K562 (cell line): ENCODE measurements around the gene EMID1. TPM values are rescaled to one million over a fixed set of nuclear protein-coding genes. Genes with fewer than 3 reads are reported as not detected.
A peak's percentile ranks its signal among the peaks of the same experiment; 100 is the strongest.

Experiments
- ATAC-seq: fragments of 200-7000 bp; cut with Tn5 transposase; 3 replicates; pipeline ENCODE4 v1.9.1; 2020; ENCODE audit warnings: moderate library complexity
- BruUV-seq: library from RNA; stranded (reverse); fragments of 400-500 nt; replicated peaks from 2 replicates; lab custom pipeline; 2021; lab: Mats Ljungman, UMichigan
- CTCF ChIA-PET: fragments of 300-600 bp; formaldehyde crosslinking; extraction: SDS; loops from one replicate; lab custom pipeline; 2021; ENCODE audit warnings: low intra/inter-chr PET ratio; lab: Yijun Ruan, JAX
- POLR2A ChIA-PET: fragments of 300-600, 350-650 bp; sonication (Branson Sonifier 250); formaldehyde crosslinking; extraction: SDS; loops from one replicate; lab custom pipeline; 2021; ENCODE audit warnings: antibody characterized with exemption, inconsistent platforms; lab: Yijun Ruan, JAX
- DNase-seq, 4 experiments: peaks; one replicate each; pipeline versions ENCODE4 v3.0.0 to v3.0.0-alpha.2; 2011 to 2018; ENCODE audit warnings: low spot score in 3 of 4, mixed read lengths in 3 of 4; ENCODE audit errors: extremely low read depth in 1 of 4
- FAIRE-seq: peaks from 2 replicates; lab custom pipeline; 2011; peaks lifted over from hg19 to GRCh38; lab: Jason Lieb, UNC
- H2AFZ ChIP-seq: 2 replicates; pipeline ENCODE4 v1.6.0; 2011; ENCODE audit warnings: low read depth, low read length, control low read depth, inconsistent platforms
- H3K27ac ChIP-seq: fragments of 200-600 bp; 3 replicates; pipeline ENCODE4 v1.8.0; 2011; ENCODE audit warnings: low read depth, mild to moderate bottlenecking, control low read depth, inconsistent platforms, low read length, moderate library complexity, mixed read lengths; ENCODE audit errors: extremely low read depth
- H3K27me3 ChIP-seq, 2 experiments: fragments of 300-600 bp in 1 of 2; 2 replicates in 1 of 2; 3 replicates in 1 of 2; pipeline versions ENCODE4 v1.6.0 to v1.8.0; 2011; ENCODE audit warnings: inconsistent platforms in 2 of 2, low read length in 2 of 2, mild to moderate bottlenecking in 1 of 2, mixed read lengths in 1 of 2, moderate library complexity in 1 of 2; ENCODE audit not compliant: control insufficient read depth in 2 of 2, insufficient read depth in 2 of 2
- H3K36me3 ChIP-seq: fragments of 300-600 bp; 3 replicates; pipeline ENCODE4 v1.8.0; 2011; ENCODE audit warnings: mild to moderate bottlenecking, low read length, inconsistent platforms; ENCODE audit not compliant: control insufficient read depth, insufficient read depth
- H3K4me1 ChIP-seq, 2 experiments: fragments of 200-600 bp in 1 of 2; replicated peaks in 1 of 2; 2 replicates in 1 of 2; 3 replicates in 1 of 2; pipeline versions ENCODE4 v1.5.1 to v1.8.0; 2011; ENCODE audit warnings: inconsistent platforms in 2 of 2, low read length in 2 of 2, mild to moderate bottlenecking in 1 of 2, mixed read lengths in 1 of 2, moderate library complexity in 1 of 2; ENCODE audit not compliant: control insufficient read depth in 2 of 2, insufficient read depth in 2 of 2
- H3K4me2 ChIP-seq: 2 replicates; pipeline ENCODE4 v1.6.1; 2011; ENCODE audit warnings: low read length, control low read depth, inconsistent platforms, mixed read lengths; ENCODE audit not compliant: insufficient read depth
- H3K4me3 ChIP-seq: fragments of 200-600 bp; sonication (generic), shearing (Covaris generic); 2 replicates; pipeline ENCODE4 v1.5.1; 2016; ENCODE audit warnings: control low read depth, inconsistent platforms
- H3K79me2 ChIP-seq: fragments of 200-600 bp; 3 replicates; pipeline ENCODE4 v1.8.0; 2011; ENCODE audit warnings: low read length, inconsistent platforms; ENCODE audit not compliant: control insufficient read depth, insufficient read depth
- H3K9ac ChIP-seq, 2 experiments: 2 replicates each; pipeline versions ENCODE4 v1.6.0 to v1.6.1; 2011; ENCODE audit warnings: low read depth in 2 of 2, low read length in 2 of 2, control low read depth in 1 of 2, inconsistent platforms in 1 of 2, mild to moderate bottlenecking in 1 of 2, mixed read lengths in 1 of 2; ENCODE audit not compliant: insufficient read depth in 1 of 2
- H3K9me1 ChIP-seq: one replicate; pipeline ENCODE4 v1.6.0; 2011; ENCODE audit warnings: inconsistent platforms, mild to moderate bottlenecking, low read length, moderate library complexity; ENCODE audit not compliant: control insufficient read depth, insufficient read depth
- H3K9me3 ChIP-seq: replicated peaks from 2 replicates; pipeline ENCODE4 v1.5.1; 2011; ENCODE audit warnings: low read depth, low read length, inconsistent platforms; ENCODE audit not compliant: control insufficient read depth, insufficient read depth
- H4K20me1 ChIP-seq: replicated peaks from 2 replicates; pipeline ENCODE4 v1.6.1; 2011; ENCODE audit warnings: low read length, inconsistent platforms, mixed read lengths; ENCODE audit not compliant: control insufficient read depth, insufficient read depth
- ARID1B ChIP-seq: fragments of 450-650 bp; IDR thresholded peaks from 2 replicates; pipeline ENCODE4 v1.6.1; 2016; ENCODE audit warnings: antibody characterized with exemption, mild to moderate bottlenecking, inconsistent platforms
- CC2D1A ChIP-seq: fragments of 450-650 bp; IDR thresholded peaks from 2 replicates; pipeline ENCODE4 v1.6.1; 2017; ENCODE audit warnings: mild to moderate bottlenecking
- DLX4 ChIP-seq: fragments of 250-450 bp; sonication (Bioruptor Pico); IDR thresholded peaks from 2 replicates; pipeline ENCODE4 v1.6.1; 2021; ENCODE audit warnings: mild to moderate bottlenecking
- E2F4 ChIP-seq: sonication (generic); formaldehyde crosslinking; IDR thresholded peaks from 2 replicates; pipeline ENCODE4 v1.8.0; 2022; ENCODE audit warnings: mild to moderate bottlenecking, low read depth, missing genetic modification reagents
- ETV1 ChIP-seq: fragments of 450-650 bp; conservative IDR thresholded peaks from 2 replicates; pipeline ENCODE4 v1.6.1; 2016; ENCODE audit warnings: missing genetic modification characterization, control low read depth, low read depth, missing compliant biosample characterization
- GABPA ChIP-seq: fragments of 200-800 bp; sonication (Bioruptor generic); conservative IDR thresholded peaks from 2 replicates; pipeline ENCODE4 v1.6.1; 2016; ENCODE audit warnings: low read depth, missing genetic modification characterization, missing compliant biosample characterization
- MTA2 ChIP-seq: fragments of 450-650 bp; IDR thresholded peaks from 2 replicates; pipeline ENCODE4 v1.6.1; 2016; ENCODE audit warnings: low read depth
- PBX2 ChIP-seq, 2 experiments: IDR thresholded peaks in 1 of 2; conservative IDR thresholded peaks in 1 of 2; 2 replicates each; pipeline ENCODE4 v1.6.1; 2016; ENCODE audit warnings: low read depth in 2 of 2, mild to moderate bottlenecking in 1 of 2, missing compliant biosample characterization in 1 of 2, missing genetic modification characterization in 1 of 2, moderate library complexity in 1 of 2
- PHF20 ChIP-seq: fragments of 450-650 bp; IDR thresholded peaks from 2 replicates; pipeline ENCODE4 v1.6.1; 2018; ENCODE audit not compliant: partially characterized antibody
- PKNOX1 ChIP-seq: fragments of 450-650 bp; IDR thresholded peaks from 2 replicates; pipeline ENCODE4 v1.6.1; 2016
- POLR2G ChIP-seq: fragments of 200-400 bp; formaldehyde crosslinking; IDR thresholded peaks from 2 replicates; pipeline ENCODE4 v1.6.1; 2017; ENCODE audit warnings: low read depth, mild to moderate bottlenecking, antibody characterized with exemption, low read length, moderate library complexity
- SNRNP70 ChIP-seq: fragments of 200-400 bp; formaldehyde crosslinking; optimal IDR thresholded peaks from 2 replicates; pipeline ENCODE3; 2017; ENCODE audit warnings: low read depth, low read length
- ZFP1 ChIP-seq: fragments of 450-650 bp; formaldehyde crosslinking; IDR thresholded peaks from 2 replicates; pipeline ENCODE4 v1.4.0; 2020; ENCODE audit warnings: mild to moderate bottlenecking, mixed read lengths
- ZKSCAN8 ChIP-seq: fragments of 200-800 bp; sonication (Bioruptor generic); IDR thresholded peaks from 2 replicates; pipeline ENCODE4 v1.6.1; 2016; ENCODE audit warnings: missing genetic modification characterization, missing compliant biosample characterization
- ZNF316 ChIP-seq: fragments of 450-650 bp; IDR thresholded peaks from 2 replicates; pipeline ENCODE4 v1.6.1; 2016
- ZNF778 ChIP-seq: fragments of 450-650 bp; formaldehyde crosslinking; IDR thresholded peaks from 2 replicates; pipeline ENCODE4 v1.4.0; 2020; ENCODE audit warnings: mild to moderate bottlenecking, moderate library complexity
- WGBS: fragments of 100-300 bp; shearing (Covaris generic); methylation state at CpG from one replicate; pipeline ENCODE4 v1.1.6; 2016; ENCODE audit warnings: low coverage, mixed read lengths; ENCODE audit not compliant: insufficient coverage; ENCODE audit errors: missing lambda C conversion rate; 5-methylcytosine and 5-hydroxymethylcytosine counted together
- in situ Hi-C: fragments of 300-500 bp; cut with MboI; formaldehyde crosslinking; loops from 4 replicates; pipeline ENCODE4 v1.15.0; 2018; ENCODE audit warnings: inconsistent platforms, mixed read lengths
- intact Hi-C: fragments of 100-400 bp; cut with micrococcal nuclease; formaldehyde crosslinking; loops from 2 replicates; pipeline ENCODE4 v1.14.2; 2022
- polyA plus RNA-seq, 8 experiments: library from polyadenylated mRNA; depleted of rRNA in 4 of 8; stranded (reverse) in 5 of 8; unstranded in 3 of 8; fragments of >200 nt; fragmentation: Nextera tagmentation in 2 of 8; fragmentation: Illumina TruSeq in 1 of 8; extraction: Ambion mirVana in 2 of 8; extraction: Trizol in 1 of 8; gene quantifications; 2 replicates each; pipeline versions ENCODE4 v1.2.1 to v1.2.3, GENCODE V29; 2011 to 2014; ENCODE audit warnings: inconsistent platforms in 1 of 8, missing spikeins in 1 of 8
- total RNA-seq, 7 experiments: library from RNA; depleted of rRNA in 6 of 7; stranded (reverse); fragments of >200 nt in 6 of 7; fragmentation: Illumina TruSeq in 2 of 7; extraction: Trizol in 2 of 7; gene quantifications; 2 replicates each; pipeline versions ENCODE4 v1.2.1 to v1.2.3, GENCODE V29; 2011 to 2021; ENCODE audit warnings: low replicate concordance in 1 of 7

Gene EMID1
- total and polyA plus RNA-seq, 9 of the 15 experiments (the other 6 are each of a cell fraction or from before 2014, with no cell fraction given): 0.15 to 7.2 (median 2.7) TPM

GRCh38 chr22:29200901-29201300 is 4.8 kb upstream of the EMID1 start (continued):
- TF ChIP-seq MTA2: no peak
- no peak for TF ChIP-seq DLX4 (CRISPR knock-in tag)
- no peak for TF ChIP-seq ZKSCAN8 (CRISPR knock-in tag)
- no peak for TF ChIP-seq POLR2G
- TF ChIP-seq E2F4 (CRISPR knock-in tag): no peak
- TF ChIP-seq ZNF778: no peak

GRCh38 chr22:29201782-29202181 is 3.9 kb upstream of the EMID1 start:
- H3K27me3 ChIP-seq: no peaks in the 10 kb centered on the region
- ATAC-seq (no peak), FAIRE-seq (no peak), DNase-seq (peak in 1 of 4 experiments; percentile 19)
- CTCF ChIA-PET: no interaction called here
- H3K79me2 ChIP-seq: peaks cover 16% of the 10 kb centered on the region; the same call in 2 of the 3 replicates
- no peaks in the 10 kb centered on the region for H4K20me1 ChIP-seq
- no peaks in the 10 kb centered on the region for H3K36me3 ChIP-seq
- peak overlapping the region; percentile 79 for H3K27ac ChIP-seq
- H3K4me2 ChIP-seq: peak overlapping the region; percentile 67
- intact Hi-C loops: no loop called here
- 0% methylated on average over 2 of the region's 7 CpGs for WGBS
- no peak overlapping the region for H3K4me3 ChIP-seq
- H2AFZ ChIP-seq: peak overlapping the region; percentile 87
- POLR2A ChIA-PET: interaction anchor here (0.8 to 1.3 kb wide), 4 partner anchors 11 to 402 kb away, joined by 3 to 4 read pairs (median 4); partner anchors contain the start of gene XBP1
- no TSS peak for BruUV-seq
- peak overlapping the region; percentile 61 to 74 for H3K9ac ChIP-seq
- no peaks in the 10 kb centered on the region for H3K9me1 ChIP-seq
- in situ Hi-C loops: no loop called here
- peaks cover 50% of the 10 kb centered on the region in 2 experiments for H3K4me1 ChIP-seq
- no peaks in the 10 kb centered on the region for H3K9me3 ChIP-seq
- TF ChIP-seq ARID1B (no peak), ZKSCAN8 (CRISPR knock-in tag) (0 out of 2 replicates have a peak, but pooled peaks have one; percentile 23), PKNOX1 (peak; percentile 89), GABPA (tag) (peak; percentile 52), ETV1 (tag) (peak; percentile 83), PBX2 (CRISPR knock-in tag; IDR thresholded peaks at IDR 0.05; ENCODE audit: low read depth) (no peak), PBX2 (tag; conservative IDR thresholded peaks at IDR 0.05; ENCODE audit: low read depth) (peak; percentile 78), PHF20 (no peak), SNRNP70 (no peak), ZNF316 (no peak), CC2D1A (no peak), ZFP1 (CRISPR knock-in tag) (no peak)
